ENCODE results near the gene HDAC9.

HDAC9 gene

DNA sequence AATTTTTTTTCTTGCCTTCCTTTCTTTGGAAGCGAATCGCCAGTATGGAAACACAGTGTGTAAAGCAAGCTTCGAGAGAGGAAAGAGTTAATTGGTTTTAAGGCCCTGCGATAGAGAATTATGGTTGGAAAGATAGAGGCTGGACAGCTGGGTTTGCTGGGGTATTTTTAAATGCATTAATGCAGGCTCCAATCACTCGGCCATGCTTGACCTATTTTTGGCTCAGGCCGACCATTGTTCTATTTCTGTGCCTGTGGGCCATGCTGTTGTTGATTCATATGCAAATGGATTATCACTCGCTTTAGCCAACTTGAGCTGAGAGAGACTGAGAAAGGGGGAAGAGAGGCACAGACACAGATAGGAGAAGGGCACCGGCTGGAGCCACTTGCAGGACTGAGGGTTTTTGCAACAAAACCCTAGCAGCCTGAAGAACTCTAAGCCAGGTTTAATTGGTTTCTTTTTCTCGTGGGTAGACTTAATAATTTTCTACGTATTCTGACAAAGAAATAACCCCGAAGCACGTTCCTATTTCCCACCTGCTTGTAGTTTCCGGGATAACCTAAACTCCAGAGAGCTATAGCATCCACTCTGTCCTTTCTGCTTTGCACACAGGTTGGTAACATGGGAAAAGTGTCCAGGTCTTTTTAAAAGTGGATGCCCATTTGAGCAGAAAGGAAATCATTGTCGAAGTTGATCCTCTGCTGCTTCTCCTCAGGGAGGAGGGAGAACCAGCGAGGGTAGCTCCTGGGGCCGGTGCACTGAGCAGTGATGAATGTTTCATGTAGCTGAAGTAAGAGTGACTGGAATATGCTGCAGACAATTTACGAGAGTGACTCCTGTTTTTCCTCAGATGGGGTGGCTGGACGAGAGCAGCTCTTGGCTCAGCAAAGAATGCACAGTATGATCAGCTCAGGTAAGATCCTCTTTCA lies at the start of gene HDAC9:
Gene HDAC9, plus strand, starts transcription at position 338 of the 929 bp plus-strand sequence. Its CDS starts 554 bp downstream, at position 892.
- no peak for DNase-seq

DNA sequence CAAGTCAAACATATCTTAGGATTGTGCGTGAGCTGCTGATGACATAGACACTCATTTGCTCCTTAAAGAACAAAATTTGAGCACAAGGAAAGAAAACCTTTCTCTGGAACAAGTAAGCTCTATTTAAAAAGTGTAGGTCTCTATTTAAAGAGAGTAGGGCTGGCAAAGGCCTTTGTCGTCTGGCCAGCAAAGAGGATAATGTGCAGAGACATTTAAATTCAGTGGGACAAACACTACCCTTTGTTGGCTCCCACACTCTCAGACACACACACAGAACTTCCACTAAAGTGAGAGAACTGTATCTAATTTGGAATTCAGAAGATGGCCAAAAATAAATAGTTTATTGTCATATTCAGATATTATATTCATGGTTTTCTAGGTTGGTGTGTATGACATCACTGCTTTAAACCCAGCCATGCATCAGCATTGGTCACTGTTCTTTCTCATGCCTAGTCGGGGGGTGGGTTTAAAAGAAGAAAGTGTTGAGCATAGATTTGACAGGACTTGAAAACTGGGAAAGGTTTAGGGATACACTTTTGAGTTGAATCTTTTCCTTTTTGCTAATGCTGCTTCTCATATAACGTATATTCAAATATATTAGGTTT lies 49.5 kb upstream of the HDAC9 start:
- no peak for DNase-seq

DNA sequence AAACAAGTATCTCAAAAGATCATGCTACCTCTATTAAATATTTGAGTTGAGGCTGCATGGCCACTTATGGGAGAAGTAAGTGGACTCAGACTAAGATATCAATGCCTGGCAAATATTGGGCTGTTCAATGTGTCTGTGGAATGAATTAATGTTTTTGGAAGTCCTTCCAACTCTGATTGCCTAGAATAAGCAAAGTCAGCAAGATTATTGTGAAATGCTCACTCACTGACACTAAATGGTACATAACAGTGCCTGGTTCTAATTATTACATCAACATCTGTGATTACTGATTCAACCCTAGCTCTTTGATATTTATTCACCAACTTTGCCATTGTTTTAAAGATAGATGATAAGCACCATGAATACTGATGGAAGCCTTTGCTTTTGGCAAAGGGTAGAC lies 45.5 kb upstream of the HDAC9 start:
- no peak for DNase-seq

DNA sequence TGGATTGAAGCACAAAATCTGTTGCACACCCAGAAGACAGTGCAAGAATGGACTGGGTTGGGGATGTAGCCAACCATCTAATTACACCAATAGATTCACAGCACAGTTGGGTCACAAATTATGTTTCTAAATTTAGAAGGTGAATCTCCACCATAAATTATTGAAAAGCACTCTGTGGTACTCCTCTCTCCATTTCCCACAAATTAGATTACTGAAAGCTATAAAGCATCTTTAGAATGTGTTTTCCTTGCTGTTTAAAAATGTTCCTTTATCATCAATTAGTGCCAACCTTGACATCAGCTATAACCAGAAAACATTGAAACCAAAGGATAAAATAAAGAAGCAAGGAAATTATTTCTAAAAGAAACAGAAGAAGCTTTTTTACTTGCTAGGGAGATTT lies 39.9 kb upstream of the HDAC9 start:
- DNase-seq: no peak

DNA sequence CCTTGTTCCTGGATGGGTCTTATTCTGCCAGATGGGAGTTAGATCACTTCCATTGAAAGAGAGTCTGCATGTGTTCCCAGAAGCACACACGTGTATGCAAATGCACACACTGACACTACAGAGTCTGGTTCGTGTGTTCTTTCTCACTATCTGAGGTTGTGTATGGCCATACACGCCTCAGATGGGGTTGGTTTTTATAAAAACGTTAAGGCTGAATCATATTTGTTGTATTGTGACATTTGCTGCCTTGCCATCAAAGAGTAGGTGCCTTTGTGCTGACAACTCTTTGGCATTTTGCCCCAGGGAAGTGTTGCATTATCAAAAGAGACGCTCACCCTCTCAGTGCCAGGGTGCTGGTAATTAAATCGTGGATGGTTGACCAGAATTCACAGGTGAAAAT lies 37.7 kb upstream of the HDAC9 start:
- no peak for DNase-seq

DNA sequence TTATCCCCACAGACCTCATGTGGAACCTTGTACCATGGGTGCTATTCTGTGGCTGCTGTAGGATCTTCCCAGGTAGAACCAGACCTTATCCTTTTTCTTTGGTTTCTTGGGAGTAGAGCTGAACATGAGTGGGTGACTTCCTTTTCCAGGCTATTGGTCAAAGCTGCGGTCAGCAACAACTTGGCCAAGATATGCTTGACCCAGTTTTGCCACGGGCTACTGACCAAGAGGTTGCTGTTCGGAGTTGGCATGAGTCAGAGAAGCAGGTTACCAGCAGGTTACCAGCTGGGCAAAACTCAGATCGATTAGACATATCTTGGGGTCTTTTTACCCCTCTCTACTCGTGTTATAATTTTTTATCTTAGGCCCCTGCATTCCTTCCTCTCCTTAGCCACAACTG lies 36.7 kb upstream of the HDAC9 start:
- no peak for DNase-seq

DNA sequence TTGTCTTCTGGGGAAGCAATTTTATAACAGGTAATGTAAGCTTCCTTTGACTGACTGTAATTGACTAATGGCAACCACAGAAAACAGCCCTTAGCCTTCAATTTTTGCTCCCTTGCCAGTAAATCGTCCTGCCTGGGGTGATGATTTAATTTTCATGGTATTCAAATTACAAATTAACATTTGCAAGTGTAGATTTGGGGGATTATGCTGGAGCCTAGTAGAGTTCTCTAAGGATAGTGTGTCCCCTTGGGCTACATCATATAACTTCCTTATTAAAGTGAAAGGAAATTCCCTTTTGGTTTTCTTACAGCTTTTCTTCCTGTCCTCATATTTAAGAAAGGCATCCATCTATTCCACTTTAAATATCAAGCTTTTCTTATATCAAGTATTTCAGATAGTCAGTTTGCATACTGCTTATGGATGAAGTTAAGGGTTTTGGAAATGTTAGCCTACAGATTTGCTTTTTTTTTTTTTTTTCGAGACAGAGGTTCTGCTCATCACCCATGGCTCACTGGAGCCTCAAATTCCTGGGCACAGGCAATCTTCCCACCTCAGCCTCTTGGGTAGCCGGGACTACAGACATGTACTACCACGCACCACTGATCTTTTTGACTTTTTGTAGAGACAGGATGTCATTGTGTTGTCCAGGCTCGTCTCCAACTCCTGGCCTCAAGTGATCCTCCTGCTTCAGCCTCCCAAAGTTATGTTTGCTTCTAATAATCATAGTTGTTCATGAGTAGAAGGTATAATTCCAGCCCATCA lies 35.9 kb upstream of the HDAC9 start:
- DNase-seq: no peak

DNA sequence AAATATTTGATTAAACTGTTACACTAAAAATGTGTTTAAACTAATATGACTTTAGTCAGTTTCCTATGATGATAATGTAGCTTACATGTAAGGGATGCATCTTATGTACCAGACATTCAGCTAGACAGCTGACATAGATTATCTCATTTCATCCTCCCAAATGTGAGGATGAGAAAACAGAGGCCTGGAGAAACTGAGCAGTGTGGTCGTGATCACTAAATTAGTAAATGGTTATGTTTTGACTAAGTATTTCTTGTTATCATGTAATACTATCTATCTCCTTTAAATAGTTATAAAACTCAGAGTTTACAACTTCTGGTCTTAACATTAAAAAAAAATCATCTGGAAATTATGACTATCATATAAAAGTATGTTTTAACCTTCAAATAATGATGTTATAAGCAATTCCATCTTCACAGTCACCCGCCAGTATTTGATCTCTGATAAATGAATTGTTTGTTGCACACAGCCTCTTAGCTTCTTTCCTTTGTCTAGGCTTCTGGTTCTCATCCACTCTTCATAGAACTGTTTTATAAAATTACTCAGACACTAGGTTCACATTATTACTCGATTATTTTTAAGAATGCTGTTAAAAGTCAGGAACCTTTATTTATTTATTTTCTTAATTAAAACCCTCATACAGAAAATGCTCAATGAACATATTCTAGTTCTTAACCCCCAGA lies 33.6 kb upstream of the HDAC9 start:
- no peak for DNase-seq

DNA sequence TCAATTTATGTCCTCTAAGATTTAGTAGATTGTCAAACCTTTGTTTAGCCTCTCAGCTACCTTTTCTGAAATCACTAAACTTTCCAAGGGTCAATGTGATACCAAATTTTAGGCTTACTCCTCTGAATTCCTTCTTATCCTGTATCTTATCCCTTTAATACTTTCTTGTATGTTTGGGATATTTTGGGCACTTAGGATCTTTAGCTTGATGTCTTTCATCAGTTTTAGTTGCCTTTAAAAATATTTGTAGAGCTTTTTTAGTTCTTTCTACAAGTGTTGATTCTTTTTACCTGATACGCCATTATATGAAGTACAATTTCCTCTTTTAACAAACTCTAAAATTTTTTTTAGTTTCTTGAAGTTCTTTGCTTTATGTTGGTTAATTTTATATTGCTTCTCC lies 30.7 kb upstream of the HDAC9 start:
- DNase-seq: no peak

DNA sequence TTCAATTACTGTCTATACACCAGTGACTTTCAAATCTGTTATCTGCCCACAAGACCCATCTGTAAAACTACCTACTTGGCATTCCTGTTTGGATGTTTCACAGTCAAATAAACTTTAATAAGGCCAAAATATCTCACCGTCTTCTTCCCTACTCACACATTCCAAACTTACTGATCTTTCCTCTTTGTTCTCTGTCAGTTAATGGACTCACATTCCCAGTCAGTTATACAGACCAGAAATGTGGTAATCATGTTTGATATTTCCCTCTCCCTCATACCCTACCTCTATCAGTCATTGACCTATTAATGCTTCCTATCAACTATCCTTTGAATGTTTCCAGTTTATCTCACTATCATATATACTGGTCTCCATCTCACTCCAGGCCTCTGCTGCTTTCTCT lies 28.5 kb upstream of the HDAC9 start:
- no peak for DNase-seq

DNA sequence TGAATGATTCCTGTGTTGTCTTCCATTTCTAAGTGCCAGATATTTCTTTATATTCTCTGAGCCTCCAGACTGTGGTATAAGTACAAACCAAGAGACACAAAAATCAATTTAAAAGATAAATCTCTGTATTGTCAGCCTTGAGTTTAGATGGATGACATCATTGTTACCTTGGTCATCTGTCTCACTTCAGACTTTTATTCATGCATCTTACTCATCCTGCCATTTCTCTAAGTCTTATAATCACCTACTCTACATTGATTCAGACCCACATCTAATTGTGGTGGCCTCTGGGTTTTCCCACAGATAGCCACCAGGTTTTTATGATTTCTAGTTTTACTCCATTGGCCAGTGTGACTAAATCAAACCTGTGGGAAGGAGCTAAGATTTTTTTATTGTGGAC lies 26.8 kb upstream of the HDAC9 start:
- DNase-seq: no peak

DNA sequence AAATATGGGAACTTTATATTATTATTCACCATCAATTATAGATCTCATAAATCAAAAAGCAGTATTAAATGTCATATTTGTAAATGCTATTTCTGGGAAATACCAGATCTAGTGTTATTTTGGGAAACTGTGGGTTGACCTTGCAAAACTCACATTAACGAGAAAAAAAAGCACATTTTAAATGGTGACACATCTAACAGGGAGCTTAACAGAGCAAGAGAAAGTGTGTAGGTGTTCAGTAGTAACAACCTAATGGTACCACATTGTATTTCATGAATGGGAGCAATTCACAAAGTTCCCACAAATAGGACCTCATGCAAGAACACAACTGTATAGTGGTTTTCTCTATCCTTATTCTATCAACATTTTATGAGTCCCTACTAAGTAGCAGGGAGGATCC lies 26.2 kb upstream of the HDAC9 start:
- DNase-seq: no peak

DNA sequence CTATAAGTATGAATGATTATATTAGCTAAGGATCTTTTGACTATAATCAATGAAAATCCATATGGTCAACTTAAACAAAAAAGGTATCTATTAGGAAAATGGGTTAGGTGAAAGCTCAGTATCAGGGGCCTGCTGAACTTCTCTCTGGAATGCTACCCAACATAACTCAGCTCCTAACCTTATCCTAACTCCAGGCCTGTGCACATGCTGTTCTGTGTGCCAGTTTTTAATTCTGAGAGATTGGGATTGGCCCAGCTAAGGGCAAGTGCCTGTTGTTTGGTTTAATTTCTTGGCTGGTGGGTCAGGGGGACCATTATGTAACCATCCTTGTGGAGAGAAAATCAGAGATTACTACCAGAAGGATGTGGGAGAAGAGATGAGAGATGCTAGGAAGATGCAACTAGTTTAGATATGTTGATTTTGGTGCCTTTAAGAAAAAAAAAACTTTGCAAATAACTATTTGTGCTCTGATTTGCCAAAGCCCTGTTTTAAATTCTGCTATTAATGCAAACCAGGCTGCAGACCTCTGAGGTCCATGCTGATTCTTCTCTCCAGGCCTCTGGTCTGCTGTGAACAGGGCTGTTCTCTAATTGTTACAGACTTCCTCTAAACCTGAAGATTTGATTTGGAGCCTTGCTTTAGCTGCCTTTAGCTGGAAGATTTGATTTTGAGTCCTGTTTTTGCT lies 23.9 kb upstream of the HDAC9 start:
- DNase-seq: no peak

DNA sequence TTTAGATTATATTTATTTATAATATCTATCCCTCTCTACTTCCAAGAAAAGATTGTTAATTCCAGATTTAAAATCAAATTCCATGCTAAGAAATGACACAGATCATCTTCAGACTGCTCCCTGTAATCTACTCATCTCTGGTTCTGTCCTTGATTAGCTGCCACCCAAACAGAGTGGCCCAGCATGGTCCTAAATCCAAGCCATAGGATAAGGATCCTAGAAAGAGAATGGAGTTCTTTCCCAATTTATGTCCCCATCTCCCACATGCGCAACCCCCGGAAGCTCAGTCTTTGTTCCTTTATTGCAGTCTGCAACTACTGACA lies 23.4 kb upstream of the HDAC9 start:
- no peak for DNase-seq

DNA sequence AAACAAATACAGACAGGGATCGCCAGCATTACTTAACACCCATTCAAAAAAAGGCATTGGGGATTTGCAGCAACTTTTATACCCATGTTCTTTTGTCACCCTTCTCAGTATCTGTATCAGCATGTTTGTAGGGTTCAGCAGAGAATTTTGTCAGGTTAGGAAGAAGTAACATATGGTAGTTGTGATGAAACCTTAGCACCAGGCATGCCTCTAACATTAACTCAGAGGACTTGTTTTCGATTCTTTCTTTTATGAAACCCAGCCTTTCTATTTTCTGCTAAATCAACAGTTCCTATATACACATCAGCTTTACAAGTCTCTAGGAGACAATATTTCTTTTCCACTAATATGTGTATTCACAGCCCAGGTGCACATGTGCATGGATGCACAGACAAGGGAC lies 22.4 kb upstream of the HDAC9 start:
- DNase-seq: no peak

DNA sequence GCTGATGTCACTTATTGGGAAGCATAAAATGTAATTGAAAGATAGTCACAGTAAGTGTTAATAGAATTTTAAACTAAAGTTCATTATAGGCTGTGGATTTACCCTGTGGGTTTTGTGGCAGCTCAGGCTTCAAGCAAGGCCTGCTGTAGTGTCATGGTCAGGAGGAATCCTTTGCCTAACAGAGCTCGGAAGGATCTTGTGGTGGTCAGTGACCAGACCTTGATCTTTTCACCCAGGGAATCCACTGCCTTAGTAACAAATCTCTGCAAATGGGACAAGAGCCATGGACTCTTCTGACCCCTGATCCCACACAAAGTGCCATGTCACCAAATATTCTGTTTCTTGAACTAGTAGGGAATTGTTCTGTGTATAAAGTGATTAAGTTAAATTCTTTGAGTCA lies 20.6 kb upstream of the HDAC9 start:
- no peak for DNase-seq

DNA sequence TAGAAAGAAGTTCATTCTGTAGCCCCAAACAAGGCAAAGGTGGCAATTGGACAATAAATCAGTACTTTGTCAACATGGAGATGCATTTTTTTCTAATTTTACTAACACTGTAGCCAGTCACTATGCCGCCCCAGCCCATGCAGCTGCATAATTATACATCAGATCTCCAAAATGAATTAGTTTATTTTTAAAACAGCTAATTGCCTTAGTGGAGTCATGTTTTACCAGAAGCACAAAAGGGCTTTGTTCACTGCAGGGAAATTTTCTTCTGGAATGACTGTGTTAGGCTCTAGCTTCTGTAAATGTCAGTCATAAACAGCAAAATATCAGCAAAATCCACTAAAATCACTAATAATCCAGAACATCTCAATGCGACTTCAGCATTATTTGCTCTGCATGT lies 20.1 kb upstream of the HDAC9 start:
- DNase-seq: no peak

DNA sequence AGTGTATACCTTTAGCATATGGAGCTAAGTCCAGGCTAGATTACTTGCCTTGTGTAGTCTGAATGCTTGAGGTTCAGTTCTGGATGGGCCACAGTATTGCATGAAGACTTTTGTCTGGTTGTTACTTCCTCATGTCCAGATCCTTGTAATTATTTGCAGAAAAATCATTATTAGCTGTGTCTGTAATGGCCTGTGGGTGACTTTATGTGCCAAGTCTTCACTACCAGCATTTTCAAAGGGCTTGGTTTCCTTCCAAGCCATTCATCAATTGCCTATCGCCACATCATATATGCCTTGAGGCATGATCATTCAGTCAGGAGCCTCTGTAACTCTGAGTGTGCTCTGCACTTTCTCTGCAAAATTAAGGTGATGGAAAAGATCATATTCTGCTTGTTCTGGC lies 13.8 kb upstream of the HDAC9 start:
- DNase-seq: no peak

DNA sequence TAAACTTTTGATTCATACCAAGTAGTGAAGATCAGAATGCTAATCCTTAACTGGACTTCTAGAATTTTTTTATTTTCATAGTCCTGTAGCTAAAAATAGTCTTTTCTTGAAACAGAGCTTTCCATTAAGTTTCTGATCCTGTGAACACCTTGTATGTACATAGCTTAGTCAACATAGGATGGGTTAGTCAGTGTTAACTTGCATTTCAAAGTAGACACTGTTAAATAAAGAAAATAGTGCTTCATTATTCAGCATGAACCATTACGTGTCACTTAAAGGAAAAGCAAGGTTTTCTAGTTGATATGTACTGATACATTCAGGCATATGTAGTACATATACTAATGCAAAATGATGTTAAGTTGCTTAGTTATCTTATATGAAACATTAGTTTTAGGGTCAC lies 7.5 kb upstream of the HDAC9 start:
- DNase-seq: no peak

DNA sequence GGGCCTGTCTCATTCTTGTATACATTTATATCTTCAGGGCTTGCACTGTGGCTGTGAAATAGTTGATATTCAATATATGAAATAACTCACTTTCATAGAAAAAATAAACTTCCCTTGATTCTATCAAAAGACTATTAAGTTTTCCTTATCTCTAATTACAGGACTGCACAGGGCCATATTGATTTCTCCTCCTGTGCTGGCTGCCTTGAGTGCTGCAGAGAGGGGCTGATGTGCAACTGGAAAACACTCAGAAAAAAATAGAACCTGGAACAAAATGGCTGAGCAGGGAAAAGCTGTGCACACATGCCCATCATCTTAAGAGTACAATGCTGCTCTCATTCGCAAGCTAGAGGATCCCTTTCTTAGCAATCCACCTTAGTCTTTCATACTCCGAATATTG lies 5.9 kb upstream of the HDAC9 start:
- no peak for DNase-seq

DNA sequence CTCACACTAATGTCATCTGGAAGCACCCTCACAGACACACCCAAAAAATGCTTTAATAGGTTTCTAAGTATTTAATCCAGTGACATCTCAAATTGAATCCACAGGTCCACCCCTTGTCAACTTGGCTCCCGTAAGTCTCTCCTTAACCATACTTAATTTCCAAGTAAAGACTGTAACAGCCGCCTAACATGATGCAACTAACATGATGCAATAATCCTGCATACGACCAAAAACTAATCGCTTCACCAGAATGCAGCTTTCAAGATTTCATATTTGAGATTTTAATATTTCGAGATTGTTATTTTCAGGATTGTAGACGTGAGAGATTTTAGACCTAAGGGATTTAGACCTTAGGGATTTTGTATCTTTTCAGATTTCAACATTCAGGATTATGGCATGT lies 3.7 kb upstream of the HDAC9 start:
- no peak for DNase-seq

DNA sequence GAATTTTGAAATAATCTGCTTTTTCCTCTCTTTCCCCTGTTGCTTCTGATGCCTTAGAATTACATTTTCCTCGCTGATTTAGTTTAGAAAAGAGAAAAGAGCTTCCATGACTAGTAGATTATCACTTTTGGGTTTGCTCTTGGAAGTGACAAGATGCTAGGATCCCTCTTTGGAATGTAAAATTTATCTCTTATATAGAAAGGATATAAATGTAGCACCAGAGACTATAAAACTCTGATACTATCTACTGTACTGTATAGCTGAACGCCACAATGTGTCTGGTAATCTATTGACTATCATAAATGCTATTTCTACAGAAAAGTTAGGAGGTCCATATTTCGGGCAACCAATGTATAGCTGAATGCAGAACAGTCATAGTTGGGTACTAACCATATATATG lies 1.1 kb upstream of the HDAC9 start:
- DNase-seq: no peak
